ENCODE results near the gene BATF. TPM values are rescaled to one million over a fixed set of nuclear protein-coding genes. Genes with fewer than 3 reads are reported as not detected.

BATF gene
- total RNA-seq, 1 experiment from 2014 or later: 1.4 TPM

- Mint-ChIP-seq H3K27ac (ENCODE audit: unreplicated experiment) (no peak overlapping the region), H3K27me3 (ENCODE audit: unreplicated experiment) (peaks cover 60% of the 10 kb centered on the region), H3K36me3 (ENCODE audit: insufficient read depth, unreplicated experiment) (no peaks in the 10 kb centered on the region), H3K4me1 (ENCODE audit: low read depth, unreplicated experiment) (no peaks in the 10 kb centered on the region), H3K9me3 (ENCODE audit: low read depth, unreplicated experiment) (peaks cover 4% of the 10 kb centered on the region), H3K4me3 (ENCODE audit: low read depth, unreplicated experiment) (no peak overlapping the region)
- TF ChIP-seq CTCF (IDR thresholded peaks at IDR 0.05; ENCODE audit: unreplicated experiment): no peak
- intact Hi-C loops (cut with micrococcal nuclease; ENCODE audit: unreplicated experiment): no loop called here
- no TSS peak for BruUV-seq (replicated peaks)
- CTCF ChIA-PET: interaction anchor here (0.7 kb wide), 1 partner anchor 10 kb away, joined by 3 read pairs; no protein-coding TSS in a partner anchor
- DNase-seq: no peak
These were observed 73.0 kb downstream of the BATF start for GRCh38 chr14:75595226-75595625.

Other genes starting within 250 kb of the BATF start
- 149 and 183 TPM in 2 replicates for gene FOS, start 243.6 kb upstream of the BATF start, total RNA-seq (2022)
- 18.8 and 24.1 TPM in 2 replicates for gene JDP2, start 94.4 kb upstream of the BATF start, total RNA-seq (2022)
- 0.61 and 1.4 TPM in 2 replicates for gene FLVCR2, start 56.2 kb downstream of the BATF start, total RNA-seq (2022)
- 30.5 and 30.9 TPM in 2 replicates for gene ERG28, start 138.4 kb downstream of the BATF start, total RNA-seq (2022)
- 46.8 and 47.5 TPM in 2 replicates for gene TTLL5, start 138.8 kb downstream of the BATF start, total RNA-seq (2022)

Data from Calu3 (cell line).